Fibroblast of villous mesenchyme (primary cell): ENCODE data around the gene DOCK11. TPM values are rescaled to one million over a fixed set of nuclear protein-coding genes. Genes with fewer than 3 reads are reported as not detected.

ENCODE experiments used
- DNase-seq: peaks from one replicate; pipeline ENCODE4 v3.0.0-alpha.2; 2010; ENCODE audit warnings: low read depth
- H3K4me3 ChIP-seq: 2 replicates; pipeline ENCODE4 v1.5.1; 2011; ENCODE audit warnings: low read depth, mild to moderate bottlenecking, low read length
- total RNA-seq: library from RNA; depleted of rRNA; stranded (reverse); fragments of >200 nt; gene quantifications from 2 replicates; pipeline ENCODE4 v1.2.3, GENCODE V29; 2012
- TF ChIP-seq, protein P1 (sequence below): IDR thresholded peaks from 2 replicates; pipeline ENCODE4 v1.5.1; 2012; ENCODE audit warnings: low read depth, mild to moderate bottlenecking, low read length; ENCODE audit not compliant: insufficient read depth

The DOCK11 gene
- total RNA-seq, 1 donor = 50.1 TPM

DNA sequence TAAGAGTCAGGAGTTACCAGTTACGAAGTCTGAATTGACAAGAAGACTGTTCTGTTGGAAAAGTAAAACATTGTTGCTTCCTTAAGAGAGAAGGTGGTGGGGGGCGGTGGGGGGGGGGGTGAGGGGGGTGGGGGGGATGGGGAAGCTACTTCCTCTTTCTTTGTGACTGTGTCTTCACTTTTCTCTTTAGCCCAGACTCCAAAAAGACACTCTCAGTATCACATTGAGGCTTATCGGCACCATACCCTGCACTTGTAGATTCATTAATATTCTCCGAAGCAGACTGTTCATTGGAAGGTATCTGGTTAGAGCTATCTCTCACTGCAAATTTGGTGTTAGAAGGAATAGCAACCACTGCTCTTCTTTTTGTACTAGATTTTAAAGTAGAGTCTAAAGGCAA is 137.2 kb downstream of the DOCK11 start:
- DNase-seq = no peak
- no peak overlapping the region for H3K4me3 ChIP-seq
- TF ChIP-seq, protein P1, sequence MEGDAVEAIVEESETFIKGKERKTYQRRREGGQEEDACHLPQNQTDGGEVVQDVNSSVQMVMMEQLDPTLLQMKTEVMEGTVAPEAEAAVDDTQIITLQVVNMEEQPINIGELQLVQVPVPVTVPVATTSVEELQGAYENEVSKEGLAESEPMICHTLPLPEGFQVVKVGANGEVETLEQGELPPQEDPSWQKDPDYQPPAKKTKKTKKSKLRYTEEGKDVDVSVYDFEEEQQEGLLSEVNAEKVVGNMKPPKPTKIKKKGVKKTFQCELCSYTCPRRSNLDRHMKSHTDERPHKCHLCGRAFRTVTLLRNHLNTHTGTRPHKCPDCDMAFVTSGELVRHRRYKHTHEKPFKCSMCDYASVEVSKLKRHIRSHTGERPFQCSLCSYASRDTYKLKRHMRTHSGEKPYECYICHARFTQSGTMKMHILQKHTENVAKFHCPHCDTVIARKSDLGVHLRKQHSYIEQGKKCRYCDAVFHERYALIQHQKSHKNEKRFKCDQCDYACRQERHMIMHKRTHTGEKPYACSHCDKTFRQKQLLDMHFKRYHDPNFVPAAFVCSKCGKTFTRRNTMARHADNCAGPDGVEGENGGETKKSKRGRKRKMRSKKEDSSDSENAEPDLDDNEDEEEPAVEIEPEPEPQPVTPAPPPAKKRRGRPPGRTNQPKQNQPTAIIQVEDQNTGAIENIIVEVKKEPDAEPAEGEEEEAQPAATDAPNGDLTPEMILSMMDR = no peak

DNA sequence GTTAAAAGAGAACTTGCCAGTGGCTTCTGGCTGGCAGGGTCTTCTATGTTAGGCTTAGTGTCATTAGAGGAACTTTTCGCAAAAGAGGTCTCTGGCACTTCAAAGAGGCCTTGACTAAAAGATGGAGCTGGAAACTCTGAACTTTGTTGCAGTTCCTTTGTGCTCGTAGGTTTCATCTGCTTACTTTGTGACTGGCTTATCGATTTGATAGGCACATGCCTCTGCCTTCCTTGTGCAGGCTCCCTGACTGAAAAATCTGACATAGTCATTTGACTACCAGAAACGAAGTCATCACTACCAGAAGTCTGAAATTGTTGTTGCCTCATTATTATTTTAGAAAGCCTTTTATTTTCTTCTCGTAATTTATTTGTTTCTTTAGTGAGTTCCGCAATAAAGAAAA is 137.9 kb downstream of the DOCK11 start:
- TF ChIP-seq, protein P1 = no peak
- no peak overlapping the region for H3K4me3 ChIP-seq
- DNase-seq = no peak

DNA sequence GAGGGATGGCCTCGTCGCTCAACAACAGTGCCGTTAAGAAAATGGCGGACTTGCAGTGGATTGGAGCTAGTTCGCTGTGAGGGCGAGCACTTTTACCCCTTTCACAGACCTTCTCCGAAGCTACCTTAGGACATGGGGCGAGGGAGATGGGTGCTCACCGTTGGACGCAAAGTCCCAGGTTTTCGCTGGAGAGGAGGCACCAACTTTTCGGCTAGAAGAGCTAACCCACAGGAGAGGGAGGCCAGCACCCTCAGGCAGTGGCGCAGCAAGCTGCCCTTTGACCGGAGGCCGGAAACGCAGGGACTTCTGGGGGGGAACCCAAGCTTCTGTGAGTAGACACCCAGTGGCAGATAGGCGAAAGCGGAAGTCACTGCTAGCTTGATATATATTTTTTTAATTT is 138.7 kb downstream of the DOCK11 start:
- TF ChIP-seq, protein P1 = no peak
- H3K4me3 ChIP-seq = no peak overlapping the region
- no peak for DNase-seq

DNA sequence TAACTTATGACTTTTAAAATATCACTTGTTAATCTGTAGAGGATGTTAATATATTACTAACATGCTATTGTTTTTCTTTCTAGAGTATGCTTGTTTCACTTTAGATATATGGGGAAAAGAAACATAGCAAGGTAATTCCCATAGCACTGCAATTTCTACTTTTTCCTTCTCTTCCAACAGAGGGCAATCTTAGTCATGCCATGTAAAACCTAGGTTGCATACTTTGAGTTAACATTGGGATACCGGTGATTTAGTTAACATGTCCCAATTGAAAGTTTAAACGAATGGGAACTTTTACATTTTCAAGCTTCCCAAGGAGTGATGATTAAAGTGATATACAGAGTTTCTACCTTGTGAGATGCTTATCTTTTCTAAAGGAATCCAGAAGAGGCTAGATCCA is 142.4 kb downstream of the DOCK11 start:
- TF ChIP-seq, protein P1 = peak; percentile 22
- no peak for DNase-seq
- no peak overlapping the region for H3K4me3 ChIP-seq

DNA sequence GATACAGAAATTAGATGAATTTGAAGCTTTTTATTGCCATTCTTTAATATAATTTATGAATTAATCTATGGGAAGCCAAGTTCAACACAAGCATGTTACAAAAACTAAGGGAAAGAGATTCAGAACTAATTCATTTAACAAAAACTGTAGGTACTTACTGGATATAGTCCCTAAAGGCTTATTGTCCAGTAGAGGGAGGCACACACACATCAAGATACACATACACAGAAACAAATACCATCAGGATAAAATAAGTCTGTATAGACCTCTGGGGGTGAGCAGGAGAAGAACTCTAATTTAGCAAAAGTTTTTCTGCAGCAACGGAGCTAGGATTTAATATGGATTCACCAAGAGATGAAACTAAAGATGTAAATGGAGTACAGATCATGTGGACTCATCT is 148.8 kb downstream of the DOCK11 start:
- H3K4me3 ChIP-seq = no peak overlapping the region
- TF ChIP-seq, protein P1 = peak; percentile 37
- DNase-seq = peak; percentile 46

DNA sequence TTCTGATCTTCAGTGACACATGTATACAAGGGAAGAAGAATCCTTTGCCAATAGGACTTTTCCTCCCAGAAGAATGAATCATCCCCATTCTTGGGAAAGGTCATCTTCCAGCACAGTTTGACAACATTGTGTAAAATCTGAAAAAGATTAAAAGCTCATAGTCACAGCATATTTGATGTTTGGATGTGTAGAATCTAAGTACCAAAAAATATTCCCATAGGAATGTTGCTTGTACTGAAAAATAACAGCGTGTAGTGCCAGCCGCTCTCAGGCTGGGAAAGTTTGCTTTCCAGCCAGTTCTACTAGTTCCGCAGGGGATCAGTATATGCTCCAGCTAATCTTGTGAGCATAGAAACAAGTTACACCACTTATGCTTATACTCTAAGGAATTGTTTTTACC is 157.1 kb downstream of the DOCK11 start:
- peak; percentile 8 for DNase-seq
- TF ChIP-seq, protein P1 = no peak
- H3K4me3 ChIP-seq = no peak overlapping the region

DNA sequence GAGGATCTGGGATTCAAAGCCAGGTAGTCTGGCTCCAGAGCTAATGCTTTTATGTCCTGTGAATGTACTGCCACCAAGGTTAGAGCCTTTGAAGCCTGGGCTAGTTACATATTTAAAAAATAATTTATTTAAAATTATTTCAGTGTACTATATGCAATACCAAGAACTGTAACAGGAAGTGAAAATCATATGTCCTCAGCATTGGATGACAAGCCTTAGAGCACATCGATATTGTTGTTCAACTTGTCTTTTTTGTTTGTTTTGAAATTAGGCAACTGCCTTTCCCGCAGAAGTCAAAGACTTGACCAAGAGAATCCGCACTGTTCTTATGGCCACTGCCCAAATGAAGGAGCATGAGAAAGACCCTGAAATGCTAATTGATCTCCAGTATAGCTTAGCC is 158.7 kb downstream of the DOCK11 start:
- DNase-seq = no peak
- H3K4me3 ChIP-seq = no peak overlapping the region
- TF ChIP-seq, protein P1 = no peak
